HL-60 (cell line): ENCODE data around the gene THSD7B.

Experiments used
- DNase-seq, 2 experiments: peaks; one replicate each; pipeline ENCODE4 v3.0.0-alpha.2; 2010 to 2020; ENCODE audit warnings: low read depth in 1 of 2, low spot score in 1 of 2
- H3K27ac ChIP-seq: fragments of 250-450 bp; sonication (Bioruptor Pico); replicated peaks from 2 replicates; pipeline ENCODE4 v1.5.1; 2020; ENCODE audit warnings: mild to moderate bottlenecking, moderate library complexity
- H3K27me3 ChIP-seq: fragments of 250-450 bp; sonication (Bioruptor Pico); 2 replicates; pipeline ENCODE4 v1.5.1; 2021; ENCODE audit warnings: mild to moderate bottlenecking, moderate library complexity; ENCODE audit not compliant: insufficient read depth, poor library complexity, severe bottlenecking
- H3K4me3 ChIP-seq: replicated peaks from 2 replicates; pipeline ENCODE4 v1.5.1; 2011; ENCODE audit warnings: mild to moderate bottlenecking, control low read depth, low read length; ENCODE audit not compliant: insufficient read depth
- CTCF ChIP-seq: IDR thresholded peaks from one replicate; pipeline ENCODE4 v1.5.1; 2011; ENCODE audit warnings: low read length, control low read depth, inconsistent platforms; ENCODE audit not compliant: insufficient read depth
- GABPA ChIP-seq: IDR thresholded peaks from 2 replicates; pipeline ENCODE4 v1.6.1; 2012; ENCODE audit warnings: low read depth
- POLR2AphosphoS5 ChIP-seq: IDR thresholded peaks from 2 replicates; pipeline ENCODE4 v1.6.1; 2012; ENCODE audit warnings: low read depth
- SPI1 ChIP-seq: IDR thresholded peaks from 2 replicates; pipeline ENCODE4 v1.6.1; 2012; ENCODE audit warnings: low read depth, mild to moderate bottlenecking, borderline replicate concordance
- TF ChIP-seq, protein P1 (sequence below): IDR thresholded peaks from 2 replicates; pipeline ENCODE4 v1.6.1; 2012; ENCODE audit warnings: low read depth; ENCODE audit not compliant: insufficient replicate concordance

Gene THSD7B

DNA sequence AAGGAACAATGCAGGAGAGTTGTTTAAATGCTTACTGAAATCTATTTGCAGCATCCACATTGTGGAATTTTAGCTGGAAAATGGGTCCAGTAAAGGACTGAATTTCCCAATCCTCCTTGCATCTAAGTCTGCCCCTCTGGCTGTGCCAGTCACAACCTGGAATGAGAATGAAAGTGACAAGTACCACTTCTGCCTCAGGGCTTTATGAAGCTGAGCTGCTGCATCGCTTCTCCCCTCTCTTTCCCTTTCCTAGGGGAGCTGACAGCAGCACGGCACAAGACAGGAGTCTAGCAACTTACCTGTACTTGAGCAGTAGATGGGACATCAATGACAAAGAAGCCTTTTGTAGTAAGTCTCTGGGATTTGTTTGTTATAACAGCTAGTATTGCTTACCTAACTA is 27.3 kb upstream of the THSD7B start:
- Histone ChIP-seq H3K4me3 (no peak overlapping the region), H3K27ac (no peak overlapping the region), H3K27me3 (peaks cover 2% of the 10 kb centered on the region)
- TF ChIP-seq, protein P1, sequence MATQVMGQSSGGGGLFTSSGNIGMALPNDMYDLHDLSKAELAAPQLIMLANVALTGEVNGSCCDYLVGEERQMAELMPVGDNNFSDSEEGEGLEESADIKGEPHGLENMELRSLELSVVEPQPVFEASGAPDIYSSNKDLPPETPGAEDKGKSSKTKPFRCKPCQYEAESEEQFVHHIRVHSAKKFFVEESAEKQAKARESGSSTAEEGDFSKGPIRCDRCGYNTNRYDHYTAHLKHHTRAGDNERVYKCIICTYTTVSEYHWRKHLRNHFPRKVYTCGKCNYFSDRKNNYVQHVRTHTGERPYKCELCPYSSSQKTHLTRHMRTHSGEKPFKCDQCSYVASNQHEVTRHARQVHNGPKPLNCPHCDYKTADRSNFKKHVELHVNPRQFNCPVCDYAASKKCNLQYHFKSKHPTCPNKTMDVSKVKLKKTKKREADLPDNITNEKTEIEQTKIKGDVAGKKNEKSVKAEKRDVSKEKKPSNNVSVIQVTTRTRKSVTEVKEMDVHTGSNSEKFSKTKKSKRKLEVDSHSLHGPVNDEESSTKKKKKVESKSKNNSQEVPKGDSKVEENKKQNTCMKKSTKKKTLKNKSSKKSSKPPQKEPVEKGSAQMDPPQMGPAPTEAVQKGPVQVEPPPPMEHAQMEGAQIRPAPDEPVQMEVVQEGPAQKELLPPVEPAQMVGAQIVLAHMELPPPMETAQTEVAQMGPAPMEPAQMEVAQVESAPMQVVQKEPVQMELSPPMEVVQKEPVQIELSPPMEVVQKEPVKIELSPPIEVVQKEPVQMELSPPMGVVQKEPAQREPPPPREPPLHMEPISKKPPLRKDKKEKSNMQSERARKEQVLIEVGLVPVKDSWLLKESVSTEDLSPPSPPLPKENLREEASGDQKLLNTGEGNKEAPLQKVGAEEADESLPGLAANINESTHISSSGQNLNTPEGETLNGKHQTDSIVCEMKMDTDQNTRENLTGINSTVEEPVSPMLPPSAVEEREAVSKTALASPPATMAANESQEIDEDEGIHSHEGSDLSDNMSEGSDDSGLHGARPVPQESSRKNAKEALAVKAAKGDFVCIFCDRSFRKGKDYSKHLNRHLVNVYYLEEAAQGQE = no peak
- TF ChIP-seq POLR2AphosphoS5 (no peak), GABPA (no peak), SPI1 (no peak), CTCF (no peak)
- DNase-seq = no peak

GRCh38 chr2:136741471-136741870 is 23.9 kb upstream of the THSD7B start:
- TF ChIP-seq CTCF (no peak), GABPA (no peak), POLR2AphosphoS5 (no peak), SPI1 (no peak)
- TF ChIP-seq, protein P1 = no peak
- Histone ChIP-seq H3K4me3 (no peak overlapping the region), H3K27ac (no peak overlapping the region), H3K27me3 (peaks cover 2% of the 10 kb centered on the region)
- no peak for DNase-seq

DNA sequence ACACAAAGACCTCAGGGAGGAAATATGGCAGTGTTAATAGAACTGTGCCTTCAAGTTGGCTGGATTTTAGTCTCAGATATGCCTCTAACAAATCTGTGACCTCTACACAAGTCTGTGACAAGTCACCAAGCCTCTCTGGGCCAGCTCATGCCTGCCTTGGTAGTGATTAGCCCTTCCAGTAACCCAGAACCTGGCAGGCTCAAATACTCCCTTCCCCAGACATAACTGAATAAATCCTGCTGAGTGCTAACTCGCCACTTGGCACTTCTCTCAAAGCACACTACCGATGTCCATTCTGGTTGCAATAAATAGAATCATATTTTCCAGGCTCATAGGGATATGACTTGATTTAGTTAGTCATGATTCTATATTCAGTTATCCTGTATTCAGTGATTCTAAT is 15.3 kb upstream of the THSD7B start:
- Histone ChIP-seq H3K4me3 (no peak overlapping the region), H3K27me3 (no peaks in the 10 kb centered on the region), H3K27ac (no peak overlapping the region)
- TF ChIP-seq, protein P1 = no peak
- TF ChIP-seq SPI1 = no peak
- TF ChIP-seq POLR2AphosphoS5 = no peak
- no peak for TF ChIP-seq CTCF
- no peak for TF ChIP-seq GABPA
- no peak for DNase-seq
